ENCODE data around the gene ANGPTL4.

Gene ANGPTL4

DNA sequence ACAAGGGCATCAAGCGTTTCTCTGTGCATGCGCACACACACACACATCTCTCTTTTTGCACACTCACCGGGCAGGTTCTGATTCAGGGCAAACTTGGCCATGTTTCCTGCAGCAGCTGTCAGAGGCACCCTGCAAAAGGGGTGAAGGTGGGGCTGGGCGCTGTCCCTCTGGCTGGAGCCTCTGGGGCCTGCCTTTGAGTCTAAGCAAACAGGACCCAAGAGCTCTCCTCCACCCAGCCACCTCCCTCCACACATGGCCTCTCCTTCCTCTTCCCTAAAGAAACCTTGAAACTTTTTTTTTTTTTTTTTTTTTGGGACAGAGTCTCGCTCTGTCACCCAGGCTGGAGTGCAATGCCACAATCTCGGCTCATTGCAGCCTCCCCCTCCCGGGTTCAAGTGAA lies 26.2 kb upstream of the ANGPTL4 start:
- TF ChIP-seq CSDC2 (CRISPR knock-in tag; IDR thresholded peaks at IDR 0.05), result no peak
- no peak for TF ChIP-seq ZFP30 (CRISPR knock-in tag; IDR thresholded peaks at IDR 0.05)
- TF ChIP-seq ZNF565 (CRISPR knock-in tag; conservative IDR thresholded peaks at IDR 0.05; ENCODE audit: low read depth), result no peak
- no peak for TF ChIP-seq ISL1 (CRISPR knock-in tag; IDR thresholded peaks at IDR 0.05)
- TF ChIP-seq ESRRG (CRISPR knock-in tag; IDR thresholded peaks at IDR 0.05), result no peak
- TF ChIP-seq, protein P1, sequence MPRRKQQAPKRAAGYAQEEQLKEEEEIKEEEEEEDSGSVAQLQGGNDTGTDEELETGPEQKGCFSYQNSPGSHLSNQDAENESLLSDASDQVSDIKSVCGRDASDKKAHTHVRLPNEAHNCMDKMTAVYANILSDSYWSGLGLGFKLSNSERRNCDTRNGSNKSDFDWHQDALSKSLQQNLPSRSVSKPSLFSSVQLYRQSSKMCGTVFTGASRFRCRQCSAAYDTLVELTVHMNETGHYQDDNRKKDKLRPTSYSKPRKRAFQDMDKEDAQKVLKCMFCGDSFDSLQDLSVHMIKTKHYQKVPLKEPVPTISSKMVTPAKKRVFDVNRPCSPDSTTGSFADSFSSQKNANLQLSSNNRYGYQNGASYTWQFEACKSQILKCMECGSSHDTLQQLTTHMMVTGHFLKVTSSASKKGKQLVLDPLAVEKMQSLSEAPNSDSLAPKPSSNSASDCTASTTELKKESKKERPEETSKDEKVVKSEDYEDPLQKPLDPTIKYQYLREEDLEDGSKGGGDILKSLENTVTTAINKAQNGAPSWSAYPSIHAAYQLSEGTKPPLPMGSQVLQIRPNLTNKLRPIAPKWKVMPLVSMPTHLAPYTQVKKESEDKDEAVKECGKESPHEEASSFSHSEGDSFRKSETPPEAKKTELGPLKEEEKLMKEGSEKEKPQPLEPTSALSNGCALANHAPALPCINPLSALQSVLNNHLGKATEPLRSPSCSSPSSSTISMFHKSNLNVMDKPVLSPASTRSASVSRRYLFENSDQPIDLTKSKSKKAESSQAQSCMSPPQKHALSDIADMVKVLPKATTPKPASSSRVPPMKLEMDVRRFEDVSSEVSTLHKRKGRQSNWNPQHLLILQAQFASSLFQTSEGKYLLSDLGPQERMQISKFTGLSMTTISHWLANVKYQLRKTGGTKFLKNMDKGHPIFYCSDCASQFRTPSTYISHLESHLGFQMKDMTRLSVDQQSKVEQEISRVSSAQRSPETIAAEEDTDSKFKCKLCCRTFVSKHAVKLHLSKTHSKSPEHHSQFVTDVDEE (CRISPR knock-in tag; IDR thresholded peaks at IDR 0.05), result no peak
- TF ChIP-seq, protein P2, sequence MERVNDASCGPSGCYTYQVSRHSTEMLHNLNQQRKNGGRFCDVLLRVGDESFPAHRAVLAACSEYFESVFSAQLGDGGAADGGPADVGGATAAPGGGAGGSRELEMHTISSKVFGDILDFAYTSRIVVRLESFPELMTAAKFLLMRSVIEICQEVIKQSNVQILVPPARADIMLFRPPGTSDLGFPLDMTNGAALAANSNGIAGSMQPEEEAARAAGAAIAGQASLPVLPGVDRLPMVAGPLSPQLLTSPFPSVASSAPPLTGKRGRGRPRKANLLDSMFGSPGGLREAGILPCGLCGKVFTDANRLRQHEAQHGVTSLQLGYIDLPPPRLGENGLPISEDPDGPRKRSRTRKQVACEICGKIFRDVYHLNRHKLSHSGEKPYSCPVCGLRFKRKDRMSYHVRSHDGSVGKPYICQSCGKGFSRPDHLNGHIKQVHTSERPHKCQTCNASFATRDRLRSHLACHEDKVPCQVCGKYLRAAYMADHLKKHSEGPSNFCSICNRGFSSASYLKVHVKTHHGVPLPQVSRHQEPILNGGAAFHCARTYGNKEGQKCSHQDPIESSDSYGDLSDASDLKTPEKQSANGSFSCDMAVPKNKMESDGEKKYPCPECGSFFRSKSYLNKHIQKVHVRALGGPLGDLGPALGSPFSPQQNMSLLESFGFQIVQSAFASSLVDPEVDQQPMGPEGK (CRISPR knock-in tag; IDR thresholded peaks at IDR 0.05; ENCODE audit: borderline replicate concordance), result no peak
- TF ChIP-seq TCF4 (CRISPR knock-in tag; IDR thresholded peaks at IDR 0.05; ENCODE audit: borderline replicate concordance), result no peak
- no peak for TF ChIP-seq ARNTL (CRISPR knock-in tag; IDR thresholded peaks at IDR 0.05; ENCODE audit: borderline replicate concordance, low read depth)
- no peak for TF ChIP-seq SNAI2 (CRISPR knock-in tag; IDR thresholded peaks at IDR 0.05)
- TF ChIP-seq RARB (CRISPR knock-in tag; IDR thresholded peaks at IDR 0.05), result no peak
- TF ChIP-seq PPARA (CRISPR knock-in tag; IDR thresholded peaks at IDR 0.05; ENCODE audit: borderline replicate concordance), result no peak
- TF ChIP-seq, protein P3, sequence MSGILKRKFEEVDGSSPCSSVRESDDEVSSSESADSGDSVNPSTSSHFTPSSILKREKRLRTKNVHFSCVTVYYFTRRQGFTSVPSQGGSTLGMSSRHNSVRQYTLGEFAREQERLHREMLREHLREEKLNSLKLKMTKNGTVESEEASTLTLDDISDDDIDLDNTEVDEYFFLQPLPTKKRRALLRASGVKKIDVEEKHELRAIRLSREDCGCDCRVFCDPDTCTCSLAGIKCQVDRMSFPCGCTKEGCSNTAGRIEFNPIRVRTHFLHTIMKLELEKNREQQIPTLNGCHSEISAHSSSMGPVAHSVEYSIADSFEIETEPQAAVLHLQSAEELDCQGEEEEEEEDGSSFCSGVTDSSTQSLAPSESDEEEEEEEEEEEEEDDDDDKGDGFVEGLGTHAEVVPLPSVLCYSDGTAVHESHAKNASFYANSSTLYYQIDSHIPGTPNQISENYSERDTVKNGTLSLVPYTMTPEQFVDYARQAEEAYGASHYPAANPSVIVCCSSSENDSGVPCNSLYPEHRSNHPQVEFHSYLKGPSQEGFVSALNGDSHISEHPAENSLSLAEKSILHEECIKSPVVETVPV (CRISPR knock-in tag; IDR thresholded peaks at IDR 0.05), result no peak
- ATAC-seq, result no peak

DNA sequence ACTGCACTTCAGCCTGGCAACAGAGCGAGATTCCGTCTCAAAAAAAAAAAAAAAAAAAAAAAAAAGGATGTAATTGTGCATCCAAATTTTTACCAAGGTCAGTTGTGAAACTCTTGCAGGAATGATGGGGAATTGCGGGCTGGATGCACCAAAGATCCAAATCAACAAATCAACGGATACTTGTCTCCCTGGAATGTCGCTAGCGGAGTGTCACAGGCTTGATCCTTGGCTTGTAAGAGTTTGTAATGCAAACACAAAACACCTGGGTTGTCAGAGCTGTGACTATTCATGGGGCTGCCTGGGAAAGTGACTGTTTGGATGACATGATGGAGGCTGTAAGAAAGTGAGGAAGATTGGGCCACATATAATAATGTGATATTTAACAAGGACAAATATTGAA lies 25.1 kb upstream of the ANGPTL4 start:
- TF ChIP-seq, protein P4, sequence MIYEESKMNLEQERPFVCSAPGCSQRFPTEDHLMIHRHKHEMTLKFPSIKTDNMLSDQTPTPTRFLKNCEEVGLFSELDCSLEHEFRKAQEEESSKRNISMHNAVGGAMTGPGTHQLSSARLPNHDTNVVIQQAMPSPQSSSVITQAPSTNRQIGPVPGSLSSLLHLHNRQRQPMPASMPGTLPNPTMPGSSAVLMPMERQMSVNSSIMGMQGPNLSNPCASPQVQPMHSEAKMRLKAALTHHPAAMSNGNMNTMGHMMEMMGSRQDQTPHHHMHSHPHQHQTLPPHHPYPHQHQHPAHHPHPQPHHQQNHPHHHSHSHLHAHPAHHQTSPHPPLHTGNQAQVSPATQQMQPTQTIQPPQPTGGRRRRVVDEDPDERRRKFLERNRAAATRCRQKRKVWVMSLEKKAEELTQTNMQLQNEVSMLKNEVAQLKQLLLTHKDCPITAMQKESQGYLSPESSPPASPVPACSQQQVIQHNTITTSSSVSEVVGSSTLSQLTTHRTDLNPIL (CRISPR knock-in tag; IDR thresholded peaks at IDR 0.05; ENCODE audit: low read depth), result no peak
- TF ChIP-seq ZFP3 (CRISPR knock-in tag; IDR thresholded peaks at IDR 0.05), result no peak
- no peak for TF ChIP-seq RARB (CRISPR knock-in tag; IDR thresholded peaks at IDR 0.05)
- TF ChIP-seq GLIS3 (CRISPR knock-in tag; IDR thresholded peaks at IDR 0.05), result no peak
- no peak for TF ChIP-seq OSR1 (CRISPR knock-in tag; IDR thresholded peaks at IDR 0.05)
- no peak for TF ChIP-seq ZNF70 (CRISPR knock-in tag; IDR thresholded peaks at IDR 0.05)
- no peak for TF ChIP-seq TCF4 (CRISPR knock-in tag; IDR thresholded peaks at IDR 0.05; ENCODE audit: borderline replicate concordance)
- no peak for TF ChIP-seq ZNF565 (CRISPR knock-in tag; conservative IDR thresholded peaks at IDR 0.05; ENCODE audit: low read depth)
- TF ChIP-seq ESRRG (CRISPR knock-in tag; IDR thresholded peaks at IDR 0.05), result no peak
- no peak for TF ChIP-seq ZNF8 (CRISPR knock-in tag; IDR thresholded peaks at IDR 0.05)
- no peak for TF ChIP-seq BACH2 (CRISPR knock-in tag; IDR thresholded peaks at IDR 0.05; ENCODE audit: borderline replicate concordance)
- TF ChIP-seq, protein P5, sequence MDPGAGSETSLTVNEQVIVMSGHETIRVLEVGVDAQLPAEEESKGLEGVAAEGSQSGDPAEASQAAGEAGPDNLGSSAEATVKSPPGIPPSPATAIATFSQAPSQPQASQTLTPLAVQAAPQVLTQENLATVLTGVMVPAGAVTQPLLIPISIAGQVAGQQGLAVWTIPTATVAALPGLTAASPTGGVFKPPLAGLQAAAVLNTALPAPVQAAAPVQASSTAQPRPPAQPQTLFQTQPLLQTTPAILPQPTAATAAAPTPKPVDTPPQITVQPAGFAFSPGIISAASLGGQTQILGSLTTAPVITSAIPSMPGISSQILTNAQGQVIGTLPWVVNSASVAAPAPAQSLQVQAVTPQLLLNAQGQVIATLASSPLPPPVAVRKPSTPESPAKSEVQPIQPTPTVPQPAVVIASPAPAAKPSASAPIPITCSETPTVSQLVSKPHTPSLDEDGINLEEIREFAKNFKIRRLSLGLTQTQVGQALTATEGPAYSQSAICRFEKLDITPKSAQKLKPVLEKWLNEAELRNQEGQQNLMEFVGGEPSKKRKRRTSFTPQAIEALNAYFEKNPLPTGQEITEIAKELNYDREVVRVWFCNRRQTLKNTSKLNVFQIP (CRISPR knock-in tag; IDR thresholded peaks at IDR 0.05; ENCODE audit: borderline replicate concordance, low read depth), result no peak
- TF ChIP-seq ISL1 (CRISPR knock-in tag; IDR thresholded peaks at IDR 0.05), result no peak
- TF ChIP-seq PPARA (CRISPR knock-in tag; IDR thresholded peaks at IDR 0.05; ENCODE audit: borderline replicate concordance), result no peak
- TF ChIP-seq, protein P2 (CRISPR knock-in tag; IDR thresholded peaks at IDR 0.05; ENCODE audit: borderline replicate concordance), result no peak
- TF ChIP-seq ZFP30 (CRISPR knock-in tag; IDR thresholded peaks at IDR 0.05), result no peak
- TF ChIP-seq, protein P3 (CRISPR knock-in tag; IDR thresholded peaks at IDR 0.05), result no peak
- ATAC-seq, result no peak

Data from SK-N-SH treated with all-trans-retinoic acid at 6 μM for 48 hours (cell line).